GM23248 (cell line): ENCODE results near the gene AP1M2.

Experiments
- EZH2 ChIP-seq: fragments of 200-600 bp; sonication (generic); IDR thresholded peaks from 2 replicates; pipeline ENCODE4 v1.6.1; 2018; ENCODE audit warnings: antibody characterized with exemption, mild to moderate bottlenecking; ENCODE audit not compliant: insufficient read depth, poor library complexity, severe bottlenecking
- EZH2phosphoT487 ChIP-seq: fragments of 200-600 bp; sonication (generic); IDR thresholded peaks from 2 replicates; pipeline ENCODE4 v1.6.1; 2018; ENCODE audit warnings: antibody characterized with exemption, moderate library complexity, mild to moderate bottlenecking, low read depth; ENCODE audit not compliant: insufficient read depth

DNA sequence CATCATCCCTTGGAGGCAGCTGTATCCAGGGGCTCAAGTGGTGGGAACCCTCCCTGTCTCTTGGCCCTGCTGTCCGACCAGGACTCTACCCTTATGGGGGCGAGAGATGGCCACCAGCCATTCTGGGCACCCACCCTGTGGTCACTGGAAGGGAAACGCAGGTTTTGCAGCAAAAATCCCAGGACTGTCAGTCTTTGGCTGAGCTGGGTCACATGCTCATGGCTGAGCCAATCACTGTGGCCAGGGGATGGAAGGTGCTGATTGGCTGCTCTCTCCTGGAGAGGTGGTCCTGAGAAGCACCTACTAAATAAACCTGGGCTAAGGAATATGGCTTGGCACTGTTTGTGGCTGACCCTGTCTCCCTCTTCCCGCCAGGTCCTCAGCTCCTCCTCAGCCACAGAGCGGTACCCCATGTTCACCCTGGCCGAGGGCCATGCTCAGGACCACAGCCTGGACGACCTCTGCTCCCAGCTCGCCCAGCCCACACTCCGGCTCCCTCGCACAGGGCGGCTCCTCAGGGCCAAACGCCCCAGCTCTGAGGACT, 34.5 kb downstream of the AP1M2 start:
- TF ChIP-seq EZH2phosphoT487 (no peak), EZH2 (no peak)
